OCI-LY1 (cell line): Measurements from ENCODE around the gene ATP8A2.

Experiments
- H2AFZ ChIP-seq: fragments of 200-600 bp; sonication (generic), shearing (Covaris generic); 2 replicates; pipeline ENCODE4 v1.6.0; 2014; ENCODE audit warnings: antibody characterized with exemption, mild to moderate bottlenecking, low read length
- H3F3A ChIP-seq: fragments of 200-600 bp; sonication (generic), shearing (Covaris generic); 2 replicates; pipeline ENCODE4 v1.6.0; 2014; ENCODE audit warnings: mild to moderate bottlenecking, antibody characterized with exemption, low read length, moderate library complexity; ENCODE audit not compliant: insufficient read depth
- H3K27ac ChIP-seq: fragments of 200-600 bp; sonication (generic); 2 replicates; pipeline ENCODE4 v1.5.1; 2014; ENCODE audit warnings: low read length, mixed run types, mild to moderate bottlenecking, low read depth; ENCODE audit not compliant: poor library complexity, severe bottlenecking
- H3K27me3 ChIP-seq: fragments of 200-600 bp; sonication (generic); 2 replicates; pipeline ENCODE4 v1.6.0; 2014; ENCODE audit warnings: antibody characterized with exemption, mild to moderate bottlenecking, low read length, moderate library complexity; ENCODE audit not compliant: insufficient read depth
- H3K36me3 ChIP-seq: fragments of 200-600 bp; sonication (generic); 2 replicates; pipeline ENCODE4 v1.6.1; 2014; ENCODE audit warnings: mild to moderate bottlenecking, antibody characterized with exemption, low read length, moderate library complexity, mixed read lengths; ENCODE audit not compliant: insufficient read depth
- H3K4me1 ChIP-seq: fragments of 200-600 bp; sonication (generic); 2 replicates; pipeline ENCODE4 v1.5.1; 2014; ENCODE audit warnings: mild to moderate bottlenecking, low read length, moderate library complexity; ENCODE audit not compliant: insufficient read depth, severe bottlenecking
- H3K4me2 ChIP-seq: fragments of 200-600 bp; sonication (generic), shearing (Covaris generic); 2 replicates; pipeline ENCODE4 v1.6.1; 2014; ENCODE audit warnings: low read length
- H3K4me3 ChIP-seq: fragments of 200-600 bp; sonication (generic); 2 replicates; pipeline ENCODE4 v1.5.1; 2014; ENCODE audit warnings: low read length, low read depth, mild to moderate bottlenecking, mixed read lengths; ENCODE audit not compliant: poor library complexity, severe bottlenecking
- H3K79me2 ChIP-seq: fragments of 200-600 bp; shearing (Covaris generic); 2 replicates; pipeline ENCODE4 v1.6.1; 2016; ENCODE audit warnings: mixed run types, low read length, mixed read lengths; ENCODE audit not compliant: insufficient read depth
- H3K9ac ChIP-seq: fragments of 200-600 bp; sonication (generic), shearing (Covaris generic); 2 replicates; pipeline ENCODE4 v1.6.1; 2014; ENCODE audit warnings: mild to moderate bottlenecking, low read length, mixed read lengths
- H3K9me2 ChIP-seq: fragments of 200-600 bp; sonication (generic), shearing (Covaris generic); 2 replicates; pipeline ENCODE4 v1.6.1; 2014; ENCODE audit warnings: low read depth, mild to moderate bottlenecking, low read length, mixed read lengths
- H3K9me3 ChIP-seq: fragments of 200-600 bp; shearing (Covaris generic); 2 replicates; pipeline ENCODE4 v1.6.1; 2014; ENCODE audit warnings: low read length, mixed read lengths
- H4K20me1 ChIP-seq: fragments of 200-600 bp; sonication (generic), shearing (Covaris generic); 2 replicates; pipeline ENCODE4 v1.6.0; 2016; ENCODE audit warnings: mild to moderate bottlenecking, low read length; ENCODE audit not compliant: insufficient read depth
- EZH2 ChIP-seq: fragments of 200-600 bp; sonication (generic), shearing (Covaris generic); IDR thresholded peaks from 2 replicates; pipeline ENCODE4 v1.8.0; 2017; ENCODE audit warnings: borderline replicate concordance, mixed run types, mild to moderate bottlenecking, antibody characterized with exemption, low read length, moderate library complexity, mixed read lengths
- TF ChIP-seq, protein P1 (sequence below): fragments of 200-600 bp; sonication (generic), shearing (Covaris generic); IDR thresholded peaks from 2 replicates; pipeline ENCODE4 v1.5.1; 2017; ENCODE audit warnings: mild to moderate bottlenecking, antibody characterized with exemption, low read length, moderate library complexity, mixed read lengths

ATP8A2 gene

DNA sequence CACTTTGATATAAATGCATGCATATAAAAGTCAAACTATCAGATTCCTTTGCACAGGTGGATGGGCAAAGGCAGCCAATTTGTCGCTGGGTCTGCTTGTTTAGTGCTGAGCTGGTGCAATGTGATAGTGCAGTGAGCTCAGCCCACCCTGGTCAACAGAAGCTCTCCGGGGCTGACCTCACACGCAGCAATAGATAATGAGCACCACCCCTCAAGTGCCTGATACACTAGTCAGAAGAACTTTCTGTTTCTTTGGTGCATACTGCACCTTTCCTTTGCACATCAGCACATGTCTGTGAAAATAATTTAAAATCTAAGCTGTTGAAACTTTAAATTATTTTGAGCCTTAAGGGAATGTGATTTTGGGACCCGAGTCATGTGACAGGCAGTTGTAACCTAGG lies 20.2 kb downstream of the ATP8A2 start:
- H3K4me1 ChIP-seq: no peaks in the 10 kb centered on the region
- TF ChIP-seq, protein P1, sequence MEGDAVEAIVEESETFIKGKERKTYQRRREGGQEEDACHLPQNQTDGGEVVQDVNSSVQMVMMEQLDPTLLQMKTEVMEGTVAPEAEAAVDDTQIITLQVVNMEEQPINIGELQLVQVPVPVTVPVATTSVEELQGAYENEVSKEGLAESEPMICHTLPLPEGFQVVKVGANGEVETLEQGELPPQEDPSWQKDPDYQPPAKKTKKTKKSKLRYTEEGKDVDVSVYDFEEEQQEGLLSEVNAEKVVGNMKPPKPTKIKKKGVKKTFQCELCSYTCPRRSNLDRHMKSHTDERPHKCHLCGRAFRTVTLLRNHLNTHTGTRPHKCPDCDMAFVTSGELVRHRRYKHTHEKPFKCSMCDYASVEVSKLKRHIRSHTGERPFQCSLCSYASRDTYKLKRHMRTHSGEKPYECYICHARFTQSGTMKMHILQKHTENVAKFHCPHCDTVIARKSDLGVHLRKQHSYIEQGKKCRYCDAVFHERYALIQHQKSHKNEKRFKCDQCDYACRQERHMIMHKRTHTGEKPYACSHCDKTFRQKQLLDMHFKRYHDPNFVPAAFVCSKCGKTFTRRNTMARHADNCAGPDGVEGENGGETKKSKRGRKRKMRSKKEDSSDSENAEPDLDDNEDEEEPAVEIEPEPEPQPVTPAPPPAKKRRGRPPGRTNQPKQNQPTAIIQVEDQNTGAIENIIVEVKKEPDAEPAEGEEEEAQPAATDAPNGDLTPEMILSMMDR: no peak
- no peaks in the 10 kb centered on the region for H3K36me3 ChIP-seq
- no peak overlapping the region for H3K27ac ChIP-seq
- H3K4me2 ChIP-seq: no peak overlapping the region
- no peaks in the 10 kb centered on the region for H3F3A ChIP-seq
- no peaks in the 10 kb centered on the region for H4K20me1 ChIP-seq
- H2AFZ ChIP-seq: no peak overlapping the region
- H3K9ac ChIP-seq: no peak overlapping the region
- H3K4me3 ChIP-seq: no peak overlapping the region
- no peaks in the 10 kb centered on the region for H3K79me2 ChIP-seq
- H3K9me2 ChIP-seq: no peaks in the 10 kb centered on the region
- no peaks in the 10 kb centered on the region for H3K9me3 ChIP-seq
- no peaks in the 10 kb centered on the region for H3K27me3 ChIP-seq

DNA sequence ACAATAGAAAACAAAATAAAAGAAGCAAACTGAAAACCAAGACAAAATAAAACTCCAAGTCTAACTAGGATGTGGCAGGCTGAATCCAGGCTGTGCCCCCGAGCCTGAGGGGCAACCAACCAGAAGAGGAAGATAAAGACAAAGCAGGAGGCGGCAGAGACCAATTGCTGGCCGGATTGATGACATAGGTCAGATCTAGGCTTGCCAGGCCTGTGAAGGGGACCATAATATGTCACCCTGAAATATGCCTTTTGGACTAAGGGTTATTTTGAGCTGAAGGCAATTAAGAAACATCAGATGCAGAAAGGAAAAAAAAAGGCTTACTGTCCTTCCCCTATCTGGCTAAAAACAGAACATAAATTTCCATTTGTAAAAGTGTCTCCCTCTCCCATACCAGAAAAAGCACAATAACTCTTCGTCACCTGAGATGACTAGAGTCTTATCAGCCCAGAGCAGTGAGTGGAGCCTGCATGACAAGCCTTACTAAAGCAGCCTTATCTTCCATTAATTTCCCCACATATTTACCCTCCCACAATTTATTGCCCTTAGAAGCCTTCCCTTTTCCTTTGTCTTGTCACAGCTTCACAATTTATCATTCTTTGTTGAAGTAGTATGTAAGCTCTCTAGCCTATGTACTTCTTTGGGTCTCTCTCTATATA lies 22.8 kb downstream of the ATP8A2 start:
- no peaks in the 10 kb centered on the region for H3K36me3 ChIP-seq
- H3F3A ChIP-seq: no peaks in the 10 kb centered on the region
- H3K9me3 ChIP-seq: no peaks in the 10 kb centered on the region
- H3K79me2 ChIP-seq: no peaks in the 10 kb centered on the region
- H3K4me1 ChIP-seq: no peaks in the 10 kb centered on the region
- no peak for TF ChIP-seq EZH2
- TF ChIP-seq, protein P1: no peak
- H3K4me3 ChIP-seq: no peak overlapping the region
- H4K20me1 ChIP-seq: no peaks in the 10 kb centered on the region
- H3K27me3 ChIP-seq: no peaks in the 10 kb centered on the region
- H3K9me2 ChIP-seq: no peaks in the 10 kb centered on the region
- H3K4me2 ChIP-seq: no peak overlapping the region
- no peak overlapping the region for H3K27ac ChIP-seq
- no peak overlapping the region for H3K9ac ChIP-seq
- no peak overlapping the region for H2AFZ ChIP-seq

DNA sequence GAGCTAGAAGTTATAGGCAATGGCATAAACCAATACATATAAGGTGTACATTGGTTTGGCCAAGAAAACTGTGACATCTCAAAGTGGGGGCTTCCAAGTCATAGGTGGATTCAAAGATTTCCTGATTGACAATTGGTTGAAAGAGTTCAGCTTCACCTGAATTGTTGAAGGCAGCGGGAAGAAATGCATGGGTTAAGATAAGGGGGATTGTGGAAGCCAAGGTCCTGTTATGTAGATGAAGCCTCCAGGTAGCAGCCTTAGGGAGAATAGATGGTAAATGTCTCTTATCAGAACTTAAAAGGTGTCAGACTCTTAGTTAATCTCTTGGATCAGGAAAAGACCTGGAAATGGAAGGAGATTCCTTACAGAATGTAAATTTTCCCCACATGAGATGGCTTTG lies 26.0 kb downstream of the ATP8A2 start:
- no peak overlapping the region for H2AFZ ChIP-seq
- no peaks in the 10 kb centered on the region for H3K36me3 ChIP-seq
- H3K27ac ChIP-seq: no peak overlapping the region
- no peaks in the 10 kb centered on the region for H3K9me2 ChIP-seq
- H3F3A ChIP-seq: no peaks in the 10 kb centered on the region
- H3K4me1 ChIP-seq: no peaks in the 10 kb centered on the region
- H3K79me2 ChIP-seq: no peaks in the 10 kb centered on the region
- no peak overlapping the region for H3K9ac ChIP-seq
- H3K9me3 ChIP-seq: no peaks in the 10 kb centered on the region
- no peaks in the 10 kb centered on the region for H4K20me1 ChIP-seq
- no peak overlapping the region for H3K4me2 ChIP-seq
- TF ChIP-seq EZH2: no peak
- TF ChIP-seq, protein P1: no peak
- no peak overlapping the region for H3K4me3 ChIP-seq
- H3K27me3 ChIP-seq: no peaks in the 10 kb centered on the region
